OCI-LY7 (cell line): ENCODE data around the gene CSNK1G1.

ENCODE experiments used
- CTCF ChIP-seq: fragments of 200-600 bp; sonication (generic); conservative IDR thresholded peaks from 2 replicates; pipeline ENCODE4 v1.5.1; 2014; ENCODE audit warnings: mild to moderate bottlenecking, antibody characterized with exemption, low read length, moderate library complexity, mixed read lengths
- EZH2phosphoT487 ChIP-seq: fragments of 200-600 bp; sonication (generic); IDR thresholded peaks from 2 replicates; pipeline ENCODE4 v1.6.1; 2018; ENCODE audit warnings: low read depth, borderline replicate concordance, mild to moderate bottlenecking, mixed run types, antibody characterized with exemption, low read length, moderate library complexity, mixed read lengths

GRCh38 chr15:64247906-64248541, 107.9 kb downstream of the CSNK1G1 start:
- TF ChIP-seq CTCF, result no peak
- no peak for TF ChIP-seq EZH2phosphoT487
